Erythroblast (primary cell): ENCODE data around the gene AP1B1.

Experiments used
- DNase-seq, 2 experiments: peaks; one replicate each; lab custom pipeline; 2025; lab: John Stamatoyannopoulos, UW
- GATA1 ChIP-seq: IDR thresholded peaks from 2 replicates; pipeline ENCODE4 v1.6.1; 2011; ENCODE audit warnings: low read depth, mild to moderate bottlenecking, control low read depth, low read length, moderate library complexity
- POLR2A ChIP-seq: IDR thresholded peaks from 2 replicates; pipeline ENCODE4 v1.6.1; 2011; ENCODE audit warnings: mild to moderate bottlenecking, low read length

Gene AP1B1

DNA sequence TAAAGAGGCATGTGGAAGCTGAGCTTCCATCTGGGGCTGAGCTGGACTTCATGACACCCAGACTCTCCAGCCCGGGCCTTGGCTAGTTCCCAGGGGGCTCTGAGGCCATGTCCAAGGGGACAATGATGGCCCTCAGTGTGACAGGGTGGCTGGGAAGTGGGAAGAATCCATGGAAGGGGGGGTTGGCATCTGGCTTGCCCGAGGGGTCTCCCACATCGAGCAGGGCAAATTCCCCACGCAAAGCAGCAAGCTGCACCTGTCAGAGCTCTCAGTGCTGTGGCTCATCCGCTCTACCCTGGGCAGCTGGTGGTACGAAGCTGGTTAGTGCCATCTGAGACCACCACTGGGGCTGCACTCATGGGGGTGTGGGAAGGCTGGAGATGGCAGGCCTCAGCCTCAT, 9.4 kb upstream of the AP1B1 start:
- no peak for TF ChIP-seq POLR2A
- no peak for TF ChIP-seq GATA1

DNA sequence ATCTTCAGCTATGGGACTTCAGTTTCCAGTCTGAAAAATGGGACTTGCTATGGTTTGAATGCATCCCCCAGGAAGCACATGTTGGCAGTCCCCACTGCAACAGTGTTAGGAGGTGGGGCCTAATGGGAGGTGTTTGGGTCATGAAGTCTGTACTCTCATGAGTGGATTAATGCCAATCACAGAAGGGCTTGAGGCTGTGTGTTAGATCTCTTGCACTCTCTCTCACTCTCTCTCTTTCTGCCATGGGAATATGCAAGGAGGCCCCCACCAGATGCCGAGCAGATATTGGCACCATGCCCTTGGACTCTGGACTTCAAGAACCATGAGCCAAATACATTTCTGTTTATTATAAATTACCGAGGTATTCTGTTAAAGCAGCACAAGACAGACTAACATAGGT, 7.8 kb upstream of the AP1B1 start:
- TF ChIP-seq POLR2A (no peak), GATA1 (no peak)
- DNase-seq = no peak

More for the DNA sequence above, 9.4 kb upstream of the AP1B1 start:
- no peak for DNase-seq

DNA sequence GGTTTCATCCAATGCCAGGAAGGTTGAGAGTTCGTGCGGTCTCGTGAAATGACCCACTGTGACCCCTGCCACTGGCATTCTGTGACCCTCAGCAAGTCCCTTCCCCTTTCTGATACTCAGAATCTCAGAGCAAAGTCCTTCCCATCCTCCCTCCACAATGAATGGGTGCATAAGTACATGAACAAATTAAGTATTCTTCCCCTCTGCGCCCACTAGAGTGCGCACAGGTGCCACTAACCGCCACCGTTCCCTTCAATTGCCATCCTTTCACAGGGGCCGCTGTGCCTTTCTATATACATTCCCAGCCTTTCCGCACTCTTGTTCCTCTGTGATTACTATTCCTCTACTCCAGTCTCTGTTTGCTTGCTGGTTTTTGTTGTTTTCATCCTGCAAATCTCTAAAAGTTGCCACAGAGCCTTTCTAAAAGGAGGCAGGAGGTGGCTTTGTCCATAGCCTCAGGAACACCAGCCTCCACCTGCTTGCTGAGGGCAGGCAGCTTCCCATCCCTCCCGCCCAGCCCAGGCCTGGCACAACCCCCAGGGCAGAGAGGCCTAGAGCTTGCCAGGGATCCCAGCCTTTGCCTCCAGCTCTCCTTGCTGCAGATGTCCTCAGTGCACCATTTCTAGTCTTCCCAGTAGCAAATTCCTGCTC, 6.7 kb upstream of the AP1B1 start:
- peak; percentile 73 to 84 for DNase-seq
- TF ChIP-seq POLR2A (no peak), GATA1 (no peak)

- no peak for TF ChIP-seq POLR2A
- TF ChIP-seq GATA1 = no peak
- no peak for DNase-seq
Observed at GRCh38 chr22:29393019-29393608, 4.7 kb upstream of the AP1B1 start.

- TF ChIP-seq POLR2A = no peak
- no peak for TF ChIP-seq GATA1
- no peak for DNase-seq
Observed at GRCh38 chr22:29391546-29391945, 3.2 kb upstream of the AP1B1 start.

GRCh38 chr22:29390270-29390669, 1.9 kb upstream of the AP1B1 start:
- DNase-seq = no peak
- TF ChIP-seq POLR2A (no peak), GATA1 (no peak)

DNA sequence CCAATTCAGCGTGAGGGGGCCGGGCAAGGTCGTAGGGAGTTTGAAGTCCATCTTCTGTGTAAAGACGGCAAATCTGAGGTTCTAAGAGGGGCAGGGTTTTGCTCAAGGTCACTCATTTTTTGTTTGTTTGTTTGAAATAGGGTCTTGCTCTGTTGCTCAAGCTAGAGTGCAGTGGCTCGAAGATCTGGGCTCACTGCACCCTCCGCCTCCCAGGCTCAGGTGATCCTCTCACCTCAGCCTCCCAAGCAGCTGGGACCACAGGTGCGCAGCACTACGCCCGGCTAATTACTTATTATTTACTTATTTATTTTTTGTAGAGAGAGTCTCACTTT, 355 bp upstream of the AP1B1 start:
- TF ChIP-seq GATA1 = no peak
- no peak for TF ChIP-seq POLR2A
- DNase-seq = no peak

GRCh38 chr22:29386708-29387107, 1.7 kb downstream of the AP1B1 start:
- no peak for TF ChIP-seq POLR2A
- TF ChIP-seq GATA1 = no peak
- peak; percentile 43 to 46 for DNase-seq

DNA sequence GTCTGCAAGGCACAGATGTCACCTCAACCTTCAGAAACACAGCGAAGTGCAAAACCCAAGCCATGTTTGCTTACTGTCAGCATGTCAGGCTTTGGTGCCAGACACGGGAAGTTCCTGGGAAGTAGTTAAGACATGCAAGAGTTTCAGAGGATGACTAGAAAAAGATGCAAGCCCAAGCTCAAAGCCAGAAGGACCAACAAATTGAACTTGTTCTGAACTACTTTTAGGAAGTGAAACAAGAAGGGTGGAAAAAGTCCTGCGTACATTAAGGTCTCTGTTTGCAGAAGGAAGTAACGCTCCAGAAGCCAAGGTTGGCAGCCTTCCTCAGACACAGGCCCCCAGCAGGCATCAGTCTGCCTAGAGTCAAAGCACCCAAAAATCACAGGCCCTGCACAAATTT, 2.6 kb downstream of the AP1B1 start:
- DNase-seq = no peak
- TF ChIP-seq GATA1 = no peak
- no peak for TF ChIP-seq POLR2A

GRCh38 chr22:29385151-29385704, 3.1 kb downstream of the AP1B1 start:
- TF ChIP-seq GATA1 (no peak), POLR2A (no peak)
- DNase-seq = no peak

- DNase-seq = no peak
- TF ChIP-seq GATA1 = no peak
- TF ChIP-seq POLR2A = no peak
Observed at GRCh38 chr22:29383740-29384139, 4.6 kb downstream of the AP1B1 start.

DNA sequence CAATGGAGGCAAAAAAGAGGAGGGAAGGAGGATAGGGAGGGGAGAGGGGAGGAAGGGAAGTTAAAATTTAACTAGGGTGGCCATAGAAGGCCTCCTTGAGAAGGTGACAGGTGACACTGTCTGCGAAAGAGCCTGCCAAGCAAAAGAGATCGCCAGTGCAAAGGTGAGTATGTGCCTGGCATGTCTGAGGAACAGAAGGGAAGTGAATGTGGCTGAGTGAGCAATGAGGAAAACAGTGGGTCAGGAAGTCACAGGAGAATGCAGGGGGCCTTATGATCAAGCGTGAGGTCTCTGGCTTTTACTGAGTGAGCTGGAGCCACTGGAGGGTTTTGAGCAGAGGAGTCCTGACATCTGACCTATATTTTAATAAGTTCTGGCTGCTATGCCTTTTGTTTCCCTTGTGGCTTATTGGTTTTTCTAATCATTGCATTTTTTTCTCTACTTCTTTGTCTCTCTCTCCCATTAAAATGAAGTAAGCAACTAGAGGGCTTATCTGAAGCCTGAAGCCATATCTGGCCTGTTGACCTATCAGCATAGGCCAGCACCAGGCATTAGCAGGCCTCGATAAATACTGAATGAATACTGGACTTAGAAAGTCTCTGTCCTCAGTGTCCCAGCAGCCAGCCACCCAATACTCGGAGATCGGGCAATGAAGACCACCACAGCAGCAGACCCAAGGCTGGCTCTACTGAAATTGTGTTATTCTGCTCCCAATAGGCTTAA, 5.6 kb downstream of the AP1B1 start:
- peak; percentile 72 to 88 for DNase-seq
- peak; percentile 25 for TF ChIP-seq GATA1
- TF ChIP-seq POLR2A = no peak

DNA sequence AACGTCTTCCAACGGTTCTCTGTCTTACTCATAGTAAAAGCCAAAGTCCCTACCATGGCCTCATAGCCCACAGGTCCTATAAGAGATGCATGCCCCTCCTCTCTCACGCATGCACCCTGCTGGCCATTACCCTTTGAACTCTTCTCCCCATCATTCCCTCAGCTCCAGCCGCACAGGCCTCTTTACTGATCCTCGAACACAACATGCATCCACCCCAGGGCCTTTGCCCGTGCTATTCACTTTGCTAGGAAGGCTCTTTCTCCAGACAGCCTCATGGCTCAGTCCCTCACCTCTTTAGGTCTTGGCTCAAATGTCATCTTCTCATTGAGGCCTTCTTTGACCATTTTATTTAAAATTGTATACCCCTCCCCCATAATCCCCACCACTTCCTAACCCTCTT, 7.5 kb downstream of the AP1B1 start:
- TF ChIP-seq POLR2A (peak; percentile 18), GATA1 (no peak)
- no peak for DNase-seq
